GM21825 (cell line): ENCODE data around the gene MEIKIN.

Source experiments
- ATAC-seq: cut with Tn5 transposase; IDR thresholded peaks from one replicate; pipeline ENCODE4 v1.9.1; 2021; ENCODE audit warnings: mild to moderate bottlenecking, moderate library complexity; ENCODE audit not compliant: unreplicated experiment

Gene MEIKIN

GRCh38 chr5:131774652-131775367 lies 170.7 kb downstream of the MEIKIN start:
- ATAC-seq, result no peak

GRCh38 chr5:131773805-131774204 lies 171.7 kb downstream of the MEIKIN start:
- no peak for ATAC-seq

- no peak for ATAC-seq
Measured at GRCh38 chr5:131771692-131772091, 173.8 kb downstream of the MEIKIN start.

GRCh38 chr5:131769961-131770360 lies 175.5 kb downstream of the MEIKIN start:
- no peak for ATAC-seq

- no peak for ATAC-seq
Measured at GRCh38 chr5:131769336-131769735, 176.1 kb downstream of the MEIKIN start.

- ATAC-seq, result no peak
Measured at GRCh38 chr5:131767891-131768290, 177.6 kb downstream of the MEIKIN start.

- no peak for ATAC-seq
Measured at GRCh38 chr5:131766689-131767088, 178.8 kb downstream of the MEIKIN start.

GRCh38 chr5:131765261-131765660 lies 180.2 kb downstream of the MEIKIN start:
- ATAC-seq, result no peak

GRCh38 chr5:131763968-131764367 lies 181.5 kb downstream of the MEIKIN start:
- ATAC-seq, result no peak

GRCh38 chr5:131760793-131761192 lies 184.7 kb downstream of the MEIKIN start:
- ATAC-seq, result no peak

- no peak for ATAC-seq
Measured at GRCh38 chr5:131759704-131760103, 185.8 kb downstream of the MEIKIN start.

- no peak for ATAC-seq
Measured at GRCh38 chr5:131758520-131758900, 187.0 kb downstream of the MEIKIN start.

GRCh38 chr5:131757830-131758519 lies 187.5 kb downstream of the MEIKIN start:
- no peak for ATAC-seq
